ENCODE results near the gene RILPL1.

DNA sequence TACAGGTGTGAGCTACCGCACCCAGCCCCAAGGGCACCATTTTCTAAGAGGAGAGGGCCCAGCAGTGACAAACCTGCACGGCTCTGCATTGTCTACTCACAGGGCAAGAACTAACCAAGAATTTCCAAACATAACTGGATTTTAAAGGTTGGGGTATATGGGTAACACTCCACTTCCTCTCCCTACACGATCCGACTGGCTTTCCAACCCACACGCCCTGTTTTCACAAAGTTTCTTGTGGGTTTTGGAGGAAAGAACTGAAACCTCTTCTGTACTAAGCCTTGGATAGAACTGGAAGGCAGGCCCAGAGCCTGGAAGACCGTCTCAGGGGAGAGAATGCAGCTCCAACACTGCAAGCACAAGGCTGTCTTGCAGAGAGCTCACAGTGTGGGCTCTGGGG is 50.6 kb downstream of the RILPL1 start:
- TF ChIP-seq, protein P1, sequence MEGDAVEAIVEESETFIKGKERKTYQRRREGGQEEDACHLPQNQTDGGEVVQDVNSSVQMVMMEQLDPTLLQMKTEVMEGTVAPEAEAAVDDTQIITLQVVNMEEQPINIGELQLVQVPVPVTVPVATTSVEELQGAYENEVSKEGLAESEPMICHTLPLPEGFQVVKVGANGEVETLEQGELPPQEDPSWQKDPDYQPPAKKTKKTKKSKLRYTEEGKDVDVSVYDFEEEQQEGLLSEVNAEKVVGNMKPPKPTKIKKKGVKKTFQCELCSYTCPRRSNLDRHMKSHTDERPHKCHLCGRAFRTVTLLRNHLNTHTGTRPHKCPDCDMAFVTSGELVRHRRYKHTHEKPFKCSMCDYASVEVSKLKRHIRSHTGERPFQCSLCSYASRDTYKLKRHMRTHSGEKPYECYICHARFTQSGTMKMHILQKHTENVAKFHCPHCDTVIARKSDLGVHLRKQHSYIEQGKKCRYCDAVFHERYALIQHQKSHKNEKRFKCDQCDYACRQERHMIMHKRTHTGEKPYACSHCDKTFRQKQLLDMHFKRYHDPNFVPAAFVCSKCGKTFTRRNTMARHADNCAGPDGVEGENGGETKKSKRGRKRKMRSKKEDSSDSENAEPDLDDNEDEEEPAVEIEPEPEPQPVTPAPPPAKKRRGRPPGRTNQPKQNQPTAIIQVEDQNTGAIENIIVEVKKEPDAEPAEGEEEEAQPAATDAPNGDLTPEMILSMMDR (IDR thresholded peaks at IDR 0.05): no peak
- no peak for TF ChIP-seq POLR2A (IDR thresholded peaks at IDR 0.05)
